SU-DHL-6 (cell line): ENCODE measurements around the gene ERAP2.

Experiments
- H2AFZ ChIP-seq: fragments of 200-600 bp; sonication (generic); 2 replicates; pipeline ENCODE4 v1.6.1; 2014; ENCODE audit warnings: low read depth, mild to moderate bottlenecking, moderate library complexity, mixed read lengths, antibody characterized with exemption, low read length; ENCODE audit not compliant: severe bottlenecking
- H3F3A ChIP-seq: fragments of 200-600 bp; shearing (Covaris generic); 2 replicates; pipeline ENCODE4 v1.6.0; 2016; ENCODE audit warnings: antibody characterized with exemption, mild to moderate bottlenecking; ENCODE audit not compliant: insufficient read depth
- H3K27ac ChIP-seq: fragments of 200-600 bp; sonication (generic); 2 replicates; pipeline ENCODE4 v1.5.1; 2016; ENCODE audit warnings: low read depth, mild to moderate bottlenecking, low read length, moderate library complexity, mixed read lengths
- H3K27me3 ChIP-seq: fragments of 200-600 bp; sonication (generic), shearing (Covaris generic); 2 replicates; pipeline ENCODE4 v1.6.0; 2014; ENCODE audit warnings: mild to moderate bottlenecking, low read length
- H3K36me3 ChIP-seq: fragments of 200-600 bp; sonication (generic); 2 replicates; pipeline ENCODE4 v1.6.1; 2014; ENCODE audit warnings: mild to moderate bottlenecking, low read length, mixed read lengths
- H3K4me2 ChIP-seq: fragments of 300-600, 200-600 bp; shearing (Covaris generic), sonication (generic); 2 replicates; pipeline ENCODE4 v1.6.0; 2014; ENCODE audit warnings: low read length, low read depth, mild to moderate bottlenecking; ENCODE audit not compliant: poor library complexity, severe bottlenecking
- H3K4me3 ChIP-seq: fragments of 200-600 bp; sonication (generic); 2 replicates; pipeline ENCODE4 v1.5.1; 2014; ENCODE audit warnings: antibody characterized with exemption, low read length, mild to moderate bottlenecking, mixed read lengths; ENCODE audit not compliant: insufficient read depth, poor library complexity, severe bottlenecking
- H3K79me2 ChIP-seq: fragments of 200-600 bp; sonication (generic); 2 replicates; pipeline ENCODE4 v1.6.1; 2014; ENCODE audit warnings: mild to moderate bottlenecking, low read length, moderate library complexity; ENCODE audit not compliant: insufficient read depth
- H3K9ac ChIP-seq: fragments of 200-600 bp; sonication (generic); 2 replicates; pipeline ENCODE4 v1.7.0; 2014; ENCODE audit warnings: mild to moderate bottlenecking, low read length
- H3K9me2 ChIP-seq: fragments of 200-600 bp; sonication (generic); replicated peaks from 2 replicates; pipeline ENCODE4 v1.6.1; 2014; ENCODE audit warnings: low read length; ENCODE audit not compliant: insufficient read depth
- H3K9me3 ChIP-seq: fragments of 200-600 bp; sonication (generic); 2 replicates; pipeline ENCODE4 v1.6.1; 2014; ENCODE audit warnings: low read length, mixed read lengths; ENCODE audit not compliant: insufficient read depth
- H4K20me1 ChIP-seq: fragments of 200-600 bp; sonication (generic); 2 replicates; pipeline ENCODE4 v1.6.1; 2014; ENCODE audit warnings: low read depth, mild to moderate bottlenecking, antibody characterized with exemption, low read length, moderate library complexity, mixed read lengths
- EZH2phosphoT487 ChIP-seq: fragments of 200-600 bp; sonication (generic), shearing (Covaris generic); conservative IDR thresholded peaks from 2 replicates; pipeline ENCODE4 v1.6.1; 2018; ENCODE audit warnings: mild to moderate bottlenecking, antibody characterized with exemption, low read length, moderate library complexity, mixed read lengths
- TF ChIP-seq, protein P1 (sequence below): fragments of 200-600 bp; sonication (generic); IDR thresholded peaks from one replicate; pipeline ENCODE4 v1.5.1; 2017; ENCODE audit warnings: antibody characterized with exemption, mild to moderate bottlenecking, low read length, moderate library complexity; ENCODE audit not compliant: insufficient read depth, poor library complexity, severe bottlenecking

The ERAP2 gene

GRCh38 chr5:96932026-96932425 is 55.7 kb downstream of the ERAP2 start:
- peaks cover 49% of the 10 kb centered on the region for H3F3A ChIP-seq
- peak overlapping the region; percentile 97 for H3K9ac ChIP-seq
- TF ChIP-seq EZH2phosphoT487, result no peak
- TF ChIP-seq, protein P1, sequence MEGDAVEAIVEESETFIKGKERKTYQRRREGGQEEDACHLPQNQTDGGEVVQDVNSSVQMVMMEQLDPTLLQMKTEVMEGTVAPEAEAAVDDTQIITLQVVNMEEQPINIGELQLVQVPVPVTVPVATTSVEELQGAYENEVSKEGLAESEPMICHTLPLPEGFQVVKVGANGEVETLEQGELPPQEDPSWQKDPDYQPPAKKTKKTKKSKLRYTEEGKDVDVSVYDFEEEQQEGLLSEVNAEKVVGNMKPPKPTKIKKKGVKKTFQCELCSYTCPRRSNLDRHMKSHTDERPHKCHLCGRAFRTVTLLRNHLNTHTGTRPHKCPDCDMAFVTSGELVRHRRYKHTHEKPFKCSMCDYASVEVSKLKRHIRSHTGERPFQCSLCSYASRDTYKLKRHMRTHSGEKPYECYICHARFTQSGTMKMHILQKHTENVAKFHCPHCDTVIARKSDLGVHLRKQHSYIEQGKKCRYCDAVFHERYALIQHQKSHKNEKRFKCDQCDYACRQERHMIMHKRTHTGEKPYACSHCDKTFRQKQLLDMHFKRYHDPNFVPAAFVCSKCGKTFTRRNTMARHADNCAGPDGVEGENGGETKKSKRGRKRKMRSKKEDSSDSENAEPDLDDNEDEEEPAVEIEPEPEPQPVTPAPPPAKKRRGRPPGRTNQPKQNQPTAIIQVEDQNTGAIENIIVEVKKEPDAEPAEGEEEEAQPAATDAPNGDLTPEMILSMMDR, result no peak
- H3K9me3 ChIP-seq, result no peaks in the 10 kb centered on the region
- H3K4me3 ChIP-seq, result peak overlapping the region; percentile 62
- no peak overlapping the region for H2AFZ ChIP-seq
- peaks cover 25% of the 10 kb centered on the region for H3K79me2 ChIP-seq
- H3K27me3 ChIP-seq, result no peaks in the 10 kb centered on the region; the same call in 1 of the 2 replicates
- peak overlapping the region; percentile 98 for H3K27ac ChIP-seq
- no peaks in the 10 kb centered on the region for H3K36me3 ChIP-seq
- no peaks in the 10 kb centered on the region for H4K20me1 ChIP-seq
- no peaks in the 10 kb centered on the region for H3K9me2 ChIP-seq
- peak overlapping the region; percentile 91 for H3K4me2 ChIP-seq

- H3K36me3 ChIP-seq, result peaks cover 15% of the 10 kb centered on the region
- peak overlapping the region; percentile 98 for H3K27ac ChIP-seq
- H4K20me1 ChIP-seq, result 0 out of 2 replicates have a peak, but pooled peaks cover 11% of the 10 kb centered on the region
- TF ChIP-seq, protein P1, result no peak
- TF ChIP-seq EZH2phosphoT487, result no peak
- no peaks in the 10 kb centered on the region for H3K9me3 ChIP-seq
- no peaks in the 10 kb centered on the region; the same call in 1 of the 2 replicates for H3K27me3 ChIP-seq
- H3K9ac ChIP-seq, result peak overlapping the region; percentile 97
- H3K4me3 ChIP-seq, result peak overlapping the region; percentile 62
- peak overlapping the region; percentile 91 for H3K4me2 ChIP-seq
- H3F3A ChIP-seq, result peaks cover 42% of the 10 kb centered on the region
- H3K79me2 ChIP-seq, result peaks cover 45% of the 10 kb centered on the region
- H2AFZ ChIP-seq, result peak overlapping the region; percentile 49
- no peaks in the 10 kb centered on the region for H3K9me2 ChIP-seq
Measured at GRCh38 chr5:96933764-96934707, 57.7 kb downstream of the ERAP2 start.

DNA sequence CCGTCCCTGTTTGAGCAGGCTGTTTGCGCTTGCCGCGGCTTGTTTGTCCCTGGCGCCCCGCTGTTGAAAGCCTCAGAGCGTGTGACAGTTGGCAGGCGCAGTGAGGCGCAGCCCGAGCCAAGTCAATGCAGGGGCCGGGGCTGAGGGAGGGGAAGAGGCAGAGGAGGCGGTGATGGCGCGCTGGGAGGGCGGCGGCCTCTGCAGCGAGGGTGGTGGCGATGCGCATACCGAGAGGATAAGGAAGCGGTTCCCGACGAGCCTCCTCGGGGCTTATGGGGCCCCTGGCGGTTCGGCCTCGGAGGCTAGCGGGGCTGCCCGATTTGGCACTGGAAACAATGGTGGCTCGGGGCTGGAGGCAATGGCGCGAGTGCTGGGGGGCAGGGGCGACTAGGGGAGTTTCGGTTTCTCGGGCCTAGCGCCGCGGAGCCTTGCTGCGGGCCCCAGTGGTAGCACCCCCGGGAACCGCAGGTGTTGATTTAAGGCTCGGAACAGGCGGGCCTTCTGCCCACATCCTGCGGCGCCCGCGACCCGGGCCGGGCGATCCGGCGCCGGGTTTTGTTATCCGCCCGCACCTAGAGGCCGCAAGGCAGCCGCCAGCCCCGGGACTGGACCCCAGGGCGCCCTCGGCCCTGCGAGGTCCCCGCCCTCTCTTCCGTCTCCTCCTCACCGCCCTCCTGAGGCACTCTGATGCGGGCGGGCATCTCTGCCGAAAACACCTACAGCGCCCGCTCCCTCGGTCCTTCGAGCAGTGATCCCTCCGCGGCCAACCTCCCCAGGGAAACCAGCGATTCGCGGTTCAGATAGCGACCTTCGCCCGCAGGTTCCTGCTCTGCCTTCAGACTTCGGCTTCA is 58.6 kb downstream of the ERAP2 start:
- Histone ChIP-seq H3K9ac (peak overlapping the region; percentile 97), H3K27ac (peak overlapping the region; percentile 98), H3K36me3 (peaks cover 20% of the 10 kb centered on the region), H3K9me3 (no peaks in the 10 kb centered on the region), H3F3A (peaks cover 46% of the 10 kb centered on the region), H3K79me2 (peaks cover 54% of the 10 kb centered on the region), H3K4me2 (peak overlapping the region; percentile 91), H2AFZ (peak overlapping the region; percentile 35), H4K20me1 (peaks cover 17% of the 10 kb centered on the region; the same call in 1 of the 2 replicates), H3K4me3 (peak overlapping the region; percentile 81), H3K27me3 (no peaks in the 10 kb centered on the region; the same call in 1 of the 2 replicates), H3K9me2 (no peaks in the 10 kb centered on the region)
- TF ChIP-seq, protein P1, result no peak
- no peak for TF ChIP-seq EZH2phosphoT487
